GM21360 (cell line): ENCODE results near the gene CCSER2.
A peak's percentile ranks its signal among the peaks of the same experiment; 100 is the strongest.

Experiments used
- ATAC-seq: cut with Tn5 transposase; IDR thresholded peaks from one replicate; pipeline ENCODE4 v1.9.1; 2021; ENCODE audit warnings: mild to moderate bottlenecking, moderate library complexity; ENCODE audit not compliant: unreplicated experiment

The CCSER2 gene

DNA sequence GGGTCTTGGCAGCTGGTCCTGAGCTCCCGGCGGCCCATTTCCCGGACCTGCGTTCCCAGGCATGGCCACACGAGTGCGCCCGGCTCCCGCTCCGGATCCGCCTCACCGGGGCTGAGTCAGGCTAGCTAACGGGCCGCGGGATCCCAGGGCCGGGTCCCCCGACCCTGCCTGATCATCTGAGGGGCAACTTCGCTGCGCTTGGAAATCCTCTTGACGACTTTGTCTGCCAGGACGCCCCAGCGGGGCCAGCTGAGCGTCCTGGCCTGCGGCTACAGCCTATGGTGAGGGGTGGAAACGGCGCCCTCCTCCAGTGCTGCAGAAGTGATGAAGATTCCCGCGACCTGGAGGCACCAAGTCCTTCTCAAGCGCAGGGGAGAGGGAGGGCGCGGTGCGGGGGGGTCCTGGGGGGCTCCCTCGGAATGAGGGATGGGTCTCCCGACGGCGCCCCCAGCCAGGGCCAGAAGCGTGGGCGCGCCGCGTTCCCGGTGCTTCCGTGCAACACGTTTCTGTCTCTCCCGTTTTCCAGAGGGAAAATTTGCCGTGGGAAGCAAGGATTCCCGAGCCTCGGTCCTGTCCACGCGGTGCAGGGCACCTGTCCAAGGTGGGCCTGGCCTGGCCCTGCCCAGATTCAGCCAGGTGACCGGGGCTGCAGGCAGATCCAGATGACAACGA lies 212.4 kb downstream of the CCSER2 start:
- ATAC-seq, result peak; percentile 84

GRCh38 chr10:84541289-84541637 lies 212.9 kb downstream of the CCSER2 start:
- no peak for ATAC-seq

- no peak for ATAC-seq
Observed at GRCh38 chr10:84542522-84543490, 214.4 kb downstream of the CCSER2 start.

DNA sequence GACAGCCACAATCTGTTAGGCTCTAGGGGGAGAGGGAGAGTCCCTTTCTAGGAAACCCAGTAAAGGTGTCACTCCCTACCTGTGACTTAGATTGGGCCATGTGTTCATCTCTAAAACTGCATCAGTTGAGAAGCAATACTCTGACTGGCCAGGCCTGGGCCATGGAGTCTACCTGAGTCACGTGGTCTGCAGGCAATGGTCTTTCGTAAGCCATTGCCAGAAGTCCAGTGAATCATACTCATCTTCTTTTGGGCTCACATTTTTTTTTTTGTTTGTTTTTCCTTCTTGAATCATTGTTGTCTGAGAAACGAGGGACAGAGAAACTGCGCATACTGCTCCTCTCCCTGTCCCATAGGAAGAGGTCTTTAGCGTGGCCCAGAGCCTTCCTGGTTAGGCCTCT lies 215.6 kb downstream of the CCSER2 start:
- ATAC-seq, result no peak

DNA sequence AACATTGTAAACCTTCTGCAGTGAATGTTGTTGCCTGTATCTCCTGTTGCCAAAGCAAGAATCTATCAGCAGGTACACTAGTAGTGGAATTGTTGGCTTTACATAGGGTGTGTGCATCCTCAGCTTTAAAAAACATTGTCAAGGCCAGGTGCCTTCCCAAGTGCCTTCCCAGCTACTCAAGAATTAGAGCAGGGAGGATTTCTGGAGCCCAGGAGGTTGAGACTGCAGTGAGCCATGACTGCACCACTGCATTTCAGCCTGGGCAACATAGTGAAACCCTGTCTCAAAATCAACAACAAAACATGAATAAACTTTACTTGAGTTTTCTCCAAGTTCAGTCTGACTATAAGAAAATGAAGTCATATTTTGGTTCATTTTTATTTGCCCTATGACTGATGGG lies 217.3 kb downstream of the CCSER2 start:
- no peak for ATAC-seq

DNA sequence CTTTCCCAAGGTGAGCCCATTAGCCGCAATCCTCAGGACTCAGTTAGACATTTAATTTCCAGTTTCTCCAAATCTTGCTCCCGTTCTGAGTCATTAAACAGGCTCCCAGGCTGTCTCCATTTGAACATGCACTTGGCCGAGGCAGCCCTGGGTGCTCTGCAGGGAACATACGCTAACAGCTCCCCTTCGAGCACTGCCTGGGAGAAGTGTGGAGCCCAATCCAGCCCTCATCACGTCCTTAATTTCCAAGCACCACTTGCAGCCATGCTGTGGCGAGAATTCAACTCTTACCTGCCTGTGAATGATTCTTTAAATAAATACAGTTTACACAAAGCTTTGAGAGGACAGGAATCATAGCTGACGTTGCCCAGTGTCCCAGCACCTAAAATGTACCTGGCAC lies 218.2 kb downstream of the CCSER2 start:
- no peak for ATAC-seq

DNA sequence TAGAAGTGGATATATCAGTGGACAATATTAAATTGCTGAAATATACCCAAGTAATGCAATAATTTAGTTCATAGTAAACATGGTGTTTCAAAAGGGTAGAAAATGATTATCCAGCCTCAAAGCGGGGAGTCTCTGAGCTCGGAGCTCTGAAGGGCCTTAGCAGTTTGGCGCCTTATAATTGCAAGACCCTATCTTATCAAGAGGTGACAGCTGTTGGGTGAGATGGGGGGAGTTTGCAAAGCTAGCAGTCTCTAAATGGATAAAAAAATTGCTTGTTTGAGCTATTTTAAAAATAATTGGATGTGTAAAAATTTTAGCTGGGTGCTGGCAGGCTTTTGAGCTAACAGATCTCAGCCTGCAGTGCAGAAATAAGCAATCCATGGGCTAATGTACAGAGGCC lies 219.2 kb downstream of the CCSER2 start:
- ATAC-seq, result no peak

- ATAC-seq, result no peak
Observed at GRCh38 chr10:84548869-84549268, 220.5 kb downstream of the CCSER2 start.

DNA sequence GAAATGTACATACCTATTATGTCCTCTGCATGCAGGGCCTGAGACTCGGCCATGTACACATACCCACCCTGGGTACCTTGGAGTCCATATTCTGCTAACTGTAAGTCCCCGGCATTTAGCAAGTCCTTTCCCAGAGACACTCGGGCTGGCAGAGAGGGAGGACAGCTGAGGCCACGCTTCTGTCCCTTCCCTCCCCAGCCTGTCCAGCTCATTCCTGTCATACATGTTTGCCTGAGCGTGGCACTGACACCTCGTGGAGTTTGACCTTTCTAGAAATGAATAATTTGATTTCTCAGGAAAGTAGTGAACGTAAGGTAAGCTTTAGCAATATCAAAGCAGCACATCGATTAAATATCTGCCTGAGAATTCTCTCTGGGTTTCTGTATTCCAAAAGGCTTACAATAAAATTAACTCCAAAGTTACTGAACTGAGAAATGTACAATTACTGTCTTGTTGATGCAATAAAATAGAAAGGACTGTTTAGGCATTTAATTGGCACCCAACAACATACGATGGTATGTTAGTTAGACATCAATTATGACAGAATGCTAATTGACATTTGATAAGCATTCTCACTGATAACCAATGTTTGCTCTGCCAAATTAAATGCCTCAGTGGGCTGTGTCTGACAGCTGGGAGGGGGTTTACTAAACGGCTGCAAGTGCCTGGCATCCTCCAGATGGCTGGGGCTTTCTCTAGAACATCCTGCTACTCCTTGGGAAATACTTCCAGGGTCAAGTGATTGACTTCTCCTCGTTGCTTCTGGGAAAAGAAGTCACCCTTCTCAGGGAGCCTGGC lies 221.2 kb downstream of the CCSER2 start:
- no peak for ATAC-seq

DNA sequence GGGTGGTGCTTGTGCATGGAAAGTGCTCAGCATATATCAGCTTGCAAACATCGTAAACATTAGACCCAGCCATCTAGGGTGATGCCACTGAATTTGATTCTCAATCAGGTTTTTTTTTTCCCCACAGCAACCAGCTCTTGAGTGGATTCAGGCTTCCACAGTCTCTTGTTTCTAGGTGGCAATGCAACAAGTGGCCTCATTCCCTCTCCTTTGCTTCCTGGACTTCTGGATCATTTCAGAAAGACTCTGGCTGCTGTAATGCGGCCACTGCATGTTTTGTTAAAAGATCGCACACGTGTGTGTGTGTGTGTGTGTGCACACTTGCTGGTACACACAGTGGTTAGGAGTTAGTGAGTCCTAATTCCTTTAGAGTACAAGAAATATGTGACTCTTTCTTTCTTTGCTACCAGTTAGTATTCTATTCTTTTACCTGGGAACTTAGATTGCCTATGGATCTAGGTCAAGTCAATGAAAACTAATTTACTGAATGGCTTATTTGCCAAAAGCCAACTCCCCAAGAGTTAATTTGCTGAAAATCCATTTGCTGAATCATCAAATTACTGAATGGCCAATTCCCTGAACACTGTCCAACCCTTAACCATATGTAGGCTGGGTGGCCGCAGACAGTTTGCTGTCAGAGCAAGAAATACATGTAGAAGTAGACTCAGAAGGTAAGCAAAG lies 222.5 kb downstream of the CCSER2 start:
- no peak for ATAC-seq

- ATAC-seq, result no peak
Observed at GRCh38 chr10:84551437-84552120, 223.2 kb downstream of the CCSER2 start.

GRCh38 chr10:84552478-84552877 lies 224.1 kb downstream of the CCSER2 start:
- no peak for ATAC-seq

- no peak for ATAC-seq
Observed at GRCh38 chr10:84562592-84562991, 234.2 kb downstream of the CCSER2 start.

- no peak for ATAC-seq
Observed at GRCh38 chr10:84563355-84563754, 235.0 kb downstream of the CCSER2 start.

GRCh38 chr10:84563868-84564267 lies 235.5 kb downstream of the CCSER2 start:
- ATAC-seq, result no peak

GRCh38 chr10:84565881-84566582 lies 237.6 kb downstream of the CCSER2 start:
- ATAC-seq, result no peak

GRCh38 chr10:84567133-84567532 lies 238.7 kb downstream of the CCSER2 start:
- ATAC-seq, result no peak
